B cell (primary cell): ENCODE data around the gene SPACA9. TPM values are rescaled to one million over a fixed set of nuclear protein-coding genes. Genes with fewer than 3 reads are reported as not detected.

ENCODE experiments used
- ATAC-seq: fragments of 200-7000 bp; cut with Tn5 transposase; one replicate; pipeline ENCODE4 v1.10.0; 2021; ENCODE audit warnings: low read depth, mild to moderate bottlenecking, moderate number of reproducible peaks, moderate library complexity
- CTCF ChIA-PET: fragments of 350-600 bp; sonication (Branson Sonifier 250); formaldehyde crosslinking; loops from one replicate; lab custom pipeline; 2021; ENCODE audit warnings: antibody characterized with exemption, inconsistent platforms; lab: Charles Lee
- POLR2A ChIA-PET: fragments of 350-600 bp; sonication (Branson Sonifier 250); formaldehyde crosslinking; loops from one replicate; lab custom pipeline; 2021; ENCODE audit warnings: antibody characterized with exemption; lab: Charles Lee
- DNase-seq: peaks from one replicate; pipeline ENCODE4 v3.0.0; 2013
- H2AFZ ChIP-seq: 2 replicates; pipeline ENCODE4 v1.6.1; 2012; ENCODE audit warnings: mild to moderate bottlenecking, low read depth, low read length; ENCODE audit not compliant: insufficient read depth, poor library complexity, severe bottlenecking
- H3K27ac ChIP-seq, 2 donors: 1 replicate in 1 of 2; 2 replicates in 1 of 2; pipeline ENCODE4 v1.5.1; 2012 to 2013; ENCODE audit warnings: low read length in 2 of 2, mild to moderate bottlenecking in 2 of 2, moderate library complexity in 1 of 2
- H3K27me3 ChIP-seq, 4 experiments: fragments of 200-600 bp in 1 of 4; sonication (generic) in 1 of 4; replicated peaks in 1 of 4; 1 replicate in 2 of 4; 2 replicates in 2 of 4; pipeline versions ENCODE4 v1.6.1 to v1.7.0; 2013 to 2016; ENCODE audit warnings: low read length in 3 of 4, mild to moderate bottlenecking in 2 of 4, mixed read lengths in 1 of 4, moderate library complexity in 1 of 4; ENCODE audit not compliant: insufficient read depth in 4 of 4, control insufficient read depth in 3 of 4; ENCODE audit errors: control extremely low read depth in 1 of 4
- H3K36me3 ChIP-seq, 2 experiments: replicated peaks in 1 of 2; 1 replicate in 1 of 2; 2 replicates in 1 of 2; pipeline versions ENCODE4 v1.6.1 to v1.7.1; 2013; ENCODE audit warnings: low read length in 1 of 2; ENCODE audit not compliant: insufficient read depth in 2 of 2, control insufficient read depth in 1 of 2; ENCODE audit errors: control extremely low read depth in 1 of 2, extremely low read depth in 1 of 2
- H3K4me1 ChIP-seq, 2 donors: fragments of 200-600 bp in 1 of 2; sonication (generic) in 1 of 2; 1 replicate in 1 of 2; 2 replicates in 1 of 2; pipeline versions ENCODE4 v1.5.1 to v1.6.1; 2013 to 2017; ENCODE audit warnings: low read length in 2 of 2; ENCODE audit not compliant: control insufficient read depth in 2 of 2, insufficient read depth in 2 of 2
- H3K4me2 ChIP-seq: replicated peaks from 2 replicates; pipeline ENCODE3; 2012; ENCODE audit warnings: mild to moderate bottlenecking, low read depth, low read length; ENCODE audit not compliant: poor library complexity, severe bottlenecking
- H3K4me3 ChIP-seq, 5 experiments: fragments of 200-600 bp in 1 of 5; sonication (generic) in 1 of 5; 1 replicate in 3 of 5; 2 replicates in 2 of 5; pipeline versions ENCODE4 v1.5.1 to v1.7.0; 2011 to 2016; ENCODE audit warnings: low read length in 4 of 5, mild to moderate bottlenecking in 4 of 5, low read depth in 2 of 5, control low read depth in 1 of 5, moderate library complexity in 1 of 5; ENCODE audit not compliant: insufficient read depth in 1 of 5; ENCODE audit errors: control extremely low read depth in 1 of 5, extremely low read depth in 1 of 5
- H3K79me2 ChIP-seq: fragments of 200-600 bp; sonication (generic); one replicate; pipeline ENCODE4 v1.6.0; 2016; ENCODE audit warnings: low read length; ENCODE audit not compliant: control insufficient read depth, insufficient read depth
- H3K9ac ChIP-seq: fragments of 200-600 bp; sonication (generic); 2 replicates; pipeline ENCODE4 v1.6.1; 2017; ENCODE audit warnings: mild to moderate bottlenecking, low read length, moderate library complexity
- H3K9me3 ChIP-seq, 3 donors: one replicate each; pipeline versions ENCODE4 v1.6.1 to v1.7.1; 2013; ENCODE audit warnings: low read length in 2 of 3; ENCODE audit not compliant: control insufficient read depth in 2 of 3, insufficient read depth in 1 of 3; ENCODE audit errors: control extremely low read depth in 1 of 3
- H4K20me1 ChIP-seq: 2 replicates; pipeline ENCODE4 v1.6.0; 2012; ENCODE audit warnings: mild to moderate bottlenecking, low read length; ENCODE audit not compliant: insufficient read depth, control insufficient read depth, poor library complexity, severe bottlenecking
- H3K27ac Mint-ChIP-seq: one replicate; pipeline ENCODE4 v1.8.0; 2021; ENCODE audit warnings: mixed read lengths
- H3K27me3 Mint-ChIP-seq: one replicate; pipeline ENCODE4 v1.8.0; 2021; ENCODE audit warnings: mixed read lengths
- H3K4me1 Mint-ChIP-seq: one replicate; pipeline ENCODE4 v1.8.0; 2021; ENCODE audit warnings: mixed read lengths
- H3K4me3 Mint-ChIP-seq: one replicate; pipeline ENCODE4 v1.8.0; 2021; ENCODE audit warnings: mixed read lengths
- H3K9me3 Mint-ChIP-seq: one replicate; pipeline ENCODE4 v1.8.0; 2022; ENCODE audit warnings: mixed read lengths; ENCODE audit not compliant: insufficient read depth
- EZH2 ChIP-seq: IDR thresholded peaks from 2 replicates; pipeline ENCODE4 v1.6.1; 2012; ENCODE audit warnings: borderline replicate concordance, low read depth, mild to moderate bottlenecking, moderate library complexity, low read length; ENCODE audit not compliant: insufficient read depth, poor library complexity, severe bottlenecking
- WGBS: methylation state at CpG from one replicate; pipeline ENCODE4 v1.1.5; 2013; ENCODE audit warnings: missing lambda C conversion rate; ENCODE audit not compliant: insufficient coverage; 5-methylcytosine and 5-hydroxymethylcytosine counted together
- intact Hi-C: fragments of 100-400 bp; cut with micrococcal nuclease; formaldehyde crosslinking; loops from one replicate; pipeline ENCODE4 v1.10.0; 2022
- polyA plus RNA-seq: library from polyadenylated mRNA; depleted of rRNA; stranded (reverse); fragments of >200 nt; gene quantifications from 2 replicates; pipeline ENCODE4 v1.2.3, GENCODE V29; 2012
- total RNA-seq, 2 donors: library from RNA; stranded (reverse); fragments of 120-200 nt in 1 of 2; gene quantifications; 1 replicate in 1 of 2; 2 replicates in 1 of 2; pipeline versions ENCODE4 v1.2.3 to v1.2.4, GENCODE V29; 2013 to 2022
- TF ChIP-seq, protein P1 (sequence below): fragments of 200-600 bp; IDR thresholded peaks from one replicate; pipeline ENCODE4 v1.8.0; 2022; ENCODE audit warnings: antibody characterized with exemption, mild to moderate bottlenecking

SPACA9 gene
- total and polyA plus RNA-seq, 2 donors (not counting 1 experiment from before 2014, with no cell fraction given) = 2.8 to 4.5 TPM

- H3K4me3 ChIP-seq = no peak overlapping the region
- peaks cover 0 to 11% (median 0%) of the 10 kb centered on the region in 3 donors for H3K9me3 ChIP-seq
- Mint-ChIP-seq H3K27me3 (no peaks in the 10 kb centered on the region), H3K27ac (peak overlapping the region; percentile 7), H3K9me3 (no peaks in the 10 kb centered on the region), H3K4me3 (no peak overlapping the region), H3K4me1 (peaks cover 30% of the 10 kb centered on the region)
- H3K27me3 ChIP-seq = no peaks in the 10 kb centered on the region
- H3K4me2 ChIP-seq = no peak overlapping the region
- peaks cover 6% of the 10 kb centered on the region for H3K79me2 ChIP-seq
- intact Hi-C loops = no loop called here
- 94% methylated on average over 5 of the region's 9 CpGs for WGBS
- peaks cover 0 to 28% of the 10 kb centered on the region in 2 experiments for H3K36me3 ChIP-seq
- POLR2A ChIA-PET = no interaction called here
- H3K27ac ChIP-seq = no peak overlapping the region
- H2AFZ ChIP-seq = no peak overlapping the region
- no peak for DNase-seq
- CTCF ChIA-PET = interaction anchor here (1.2 to 1.5 kb wide), 2 partner anchors 9 to 10 kb away, joined by 3 to 4 read pairs; no protein-coding TSS in a partner anchor
- H4K20me1 ChIP-seq = no peaks in the 10 kb centered on the region
- no peak overlapping the region for H3K9ac ChIP-seq
- peaks cover 22 to 28% of the 10 kb centered on the region in 2 donors for H3K4me1 ChIP-seq
- no peak for ATAC-seq
- no peak for TF ChIP-seq EZH2
- TF ChIP-seq, protein P1, sequence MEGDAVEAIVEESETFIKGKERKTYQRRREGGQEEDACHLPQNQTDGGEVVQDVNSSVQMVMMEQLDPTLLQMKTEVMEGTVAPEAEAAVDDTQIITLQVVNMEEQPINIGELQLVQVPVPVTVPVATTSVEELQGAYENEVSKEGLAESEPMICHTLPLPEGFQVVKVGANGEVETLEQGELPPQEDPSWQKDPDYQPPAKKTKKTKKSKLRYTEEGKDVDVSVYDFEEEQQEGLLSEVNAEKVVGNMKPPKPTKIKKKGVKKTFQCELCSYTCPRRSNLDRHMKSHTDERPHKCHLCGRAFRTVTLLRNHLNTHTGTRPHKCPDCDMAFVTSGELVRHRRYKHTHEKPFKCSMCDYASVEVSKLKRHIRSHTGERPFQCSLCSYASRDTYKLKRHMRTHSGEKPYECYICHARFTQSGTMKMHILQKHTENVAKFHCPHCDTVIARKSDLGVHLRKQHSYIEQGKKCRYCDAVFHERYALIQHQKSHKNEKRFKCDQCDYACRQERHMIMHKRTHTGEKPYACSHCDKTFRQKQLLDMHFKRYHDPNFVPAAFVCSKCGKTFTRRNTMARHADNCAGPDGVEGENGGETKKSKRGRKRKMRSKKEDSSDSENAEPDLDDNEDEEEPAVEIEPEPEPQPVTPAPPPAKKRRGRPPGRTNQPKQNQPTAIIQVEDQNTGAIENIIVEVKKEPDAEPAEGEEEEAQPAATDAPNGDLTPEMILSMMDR = no peak
These were observed 13.7 kb downstream of the SPACA9 start for GRCh38 chr9:132892400-132892799.

- no CpG with 5 or more reads among the region's 5 CpGs for WGBS
These were observed 15.6 kb downstream of the SPACA9 start for GRCh38 chr9:132894346-132894745.

More at GRCh38 chr9:132894346-132894745, 15.6 kb downstream of the SPACA9 start:
- Histone ChIP-seq H3K4me3 (no peak overlapping the region), H3K9me3 (no peaks in the 10 kb centered on the region), H4K20me1 (no peaks in the 10 kb centered on the region), H2AFZ (no peak overlapping the region), H3K27me3 (no peaks in the 10 kb centered on the region), H3K4me1 (peaks cover 4 to 8% of the 10 kb centered on the region in 2 donors), H3K9ac (no peak overlapping the region), H3K79me2 (no peaks in the 10 kb centered on the region), H3K27ac (no peak overlapping the region), H3K4me2 (no peak overlapping the region), H3K36me3 (peaks cover 2 to 43% of the 10 kb centered on the region in 2 experiments)
- Mint-ChIP-seq H3K27ac (no peak overlapping the region), H3K4me1 (peaks cover 13% of the 10 kb centered on the region), H3K27me3 (no peaks in the 10 kb centered on the region), H3K4me3 (no peak overlapping the region), H3K9me3 (no peaks in the 10 kb centered on the region)
- CTCF ChIA-PET = interaction anchor here (0.5 to 1.5 kb wide), 4 partner anchors 8 to 462 kb away, joined by 3 to 6 read pairs (median 4); no protein-coding TSS in a partner anchor
- intact Hi-C loops = no loop called here
- DNase-seq (no peak), ATAC-seq (no peak)
- POLR2A ChIA-PET = interaction anchor here (0.7 kb wide), 1 partner anchor 93 kb away, joined by 13 read pairs; no protein-coding TSS in a partner anchor
- TF ChIP-seq, protein P1 = no peak
- no peak for TF ChIP-seq EZH2
